NCI-H2029 treated with DMSO at 0.1 percent for 48 hours (cell line): ENCODE data around the gene SRRM2.

Experiments used
- DNase-seq: peaks from one replicate; lab custom pipeline; 2025; lab: John Stamatoyannopoulos, UW

Gene SRRM2

DNA sequence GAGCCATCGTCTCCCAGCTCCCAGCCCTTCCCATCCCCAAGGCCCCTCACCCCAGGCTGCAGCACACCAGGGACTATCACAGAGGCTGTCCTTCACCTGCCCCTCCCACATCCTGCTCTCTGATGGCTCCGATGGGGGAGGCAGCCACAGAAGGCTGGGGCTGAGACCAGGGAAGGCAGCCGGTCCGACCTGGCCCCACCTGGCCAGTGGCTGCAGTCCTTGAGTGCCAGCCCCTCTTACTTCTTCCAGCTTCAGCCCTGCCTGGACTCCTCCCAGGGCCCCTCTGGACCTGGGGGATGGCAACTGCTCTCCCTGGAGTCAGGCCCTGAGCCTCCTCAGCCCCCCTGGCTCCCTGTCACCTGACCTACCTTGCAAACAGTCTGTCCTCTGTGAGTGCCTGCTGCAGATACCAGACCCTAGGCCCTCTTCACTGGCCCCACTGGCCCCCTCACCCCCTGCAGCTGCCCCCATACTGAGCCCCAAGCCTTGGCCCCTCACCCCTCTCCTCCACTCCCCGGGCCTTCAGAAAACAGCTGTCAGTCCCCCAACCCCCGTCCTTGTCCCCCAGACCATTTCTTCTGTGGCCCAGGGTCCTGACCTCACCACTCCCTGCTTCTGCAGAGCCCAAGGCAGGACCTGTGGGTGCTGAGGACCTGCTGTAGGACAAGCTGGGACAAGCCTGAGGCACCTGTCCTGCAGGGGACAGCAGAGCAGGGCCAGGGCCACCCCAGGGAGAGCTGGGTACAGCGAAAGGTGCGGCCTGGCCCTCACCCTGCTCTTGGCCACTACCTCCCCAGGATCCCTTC, 12.6 kb upstream of the SRRM2 start:
- no peak for DNase-seq

DNA sequence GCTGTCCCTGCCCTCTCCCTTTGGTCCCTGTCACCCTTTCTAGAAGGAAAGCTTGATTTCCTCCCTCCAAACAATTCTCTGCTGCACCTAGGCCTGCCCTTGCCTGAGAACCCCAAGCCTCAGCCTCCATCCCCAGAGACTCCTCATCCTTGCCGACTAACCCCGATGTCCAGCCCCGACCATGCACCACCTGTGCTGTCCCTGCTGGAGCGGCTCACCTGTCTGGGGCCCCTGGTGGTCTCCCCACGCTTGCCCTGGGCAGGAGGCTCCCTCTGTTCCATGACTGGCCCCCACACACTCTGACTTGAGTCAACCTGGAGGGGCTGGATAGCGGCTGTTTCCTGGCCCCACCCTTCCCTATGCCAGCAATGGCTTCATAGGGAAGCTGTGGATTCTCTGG, 12.0 kb upstream of the SRRM2 start:
- no peak for DNase-seq

DNA sequence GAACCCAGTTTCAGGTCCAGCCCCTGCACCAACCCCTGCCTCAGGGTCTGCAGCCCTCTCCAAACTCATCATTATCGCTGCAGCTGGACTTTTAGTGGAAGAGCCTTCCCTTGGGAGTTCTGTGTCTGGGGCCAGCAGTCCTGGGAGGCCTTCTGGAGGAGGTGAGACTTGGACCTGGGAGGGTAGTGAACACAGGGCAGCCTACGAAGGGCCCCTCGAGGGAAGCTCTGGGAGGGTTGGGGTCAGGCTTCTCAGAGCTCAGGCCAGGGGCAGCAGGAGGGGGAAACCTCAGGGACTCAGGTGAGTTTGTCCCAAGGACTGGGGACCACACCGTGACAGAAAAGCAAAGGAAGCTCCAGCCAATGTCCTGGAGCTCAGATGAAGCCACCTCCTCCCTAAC, 11.3 kb upstream of the SRRM2 start:
- no peak for DNase-seq

DNA sequence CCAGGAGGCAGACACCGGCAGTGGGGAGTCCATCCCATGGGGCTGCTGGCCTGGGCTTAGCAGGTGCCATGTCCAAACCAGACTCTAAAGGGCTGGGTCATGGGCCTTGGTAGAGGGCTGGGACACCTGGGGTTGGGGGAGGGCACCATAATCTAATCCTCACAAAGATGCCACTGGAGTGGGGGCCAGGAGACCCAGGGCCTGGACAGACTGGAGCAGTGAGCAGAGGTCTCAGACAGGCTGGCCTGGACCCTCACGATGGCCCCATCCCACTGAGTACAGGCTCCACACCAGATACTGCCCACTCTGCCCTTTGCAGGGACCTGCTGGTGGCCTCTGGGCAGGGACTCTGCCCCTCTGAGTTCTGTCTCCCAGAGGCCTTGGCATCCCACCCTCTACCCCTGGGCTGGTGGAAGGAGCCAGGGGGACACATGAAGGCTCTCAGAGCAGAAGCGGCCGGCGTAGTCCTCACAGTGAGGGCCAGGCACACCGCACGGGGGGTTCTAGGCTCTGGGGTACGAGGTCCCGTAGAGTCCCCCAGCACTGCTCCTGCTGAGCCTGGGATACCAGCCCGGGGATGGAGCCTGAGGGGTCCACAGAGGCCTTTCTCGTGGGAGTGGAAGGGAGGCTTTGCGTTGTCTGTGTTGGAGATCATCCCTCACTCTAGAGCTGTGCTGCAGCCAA, 10.0 kb upstream of the SRRM2 start:
- no peak for DNase-seq

DNA sequence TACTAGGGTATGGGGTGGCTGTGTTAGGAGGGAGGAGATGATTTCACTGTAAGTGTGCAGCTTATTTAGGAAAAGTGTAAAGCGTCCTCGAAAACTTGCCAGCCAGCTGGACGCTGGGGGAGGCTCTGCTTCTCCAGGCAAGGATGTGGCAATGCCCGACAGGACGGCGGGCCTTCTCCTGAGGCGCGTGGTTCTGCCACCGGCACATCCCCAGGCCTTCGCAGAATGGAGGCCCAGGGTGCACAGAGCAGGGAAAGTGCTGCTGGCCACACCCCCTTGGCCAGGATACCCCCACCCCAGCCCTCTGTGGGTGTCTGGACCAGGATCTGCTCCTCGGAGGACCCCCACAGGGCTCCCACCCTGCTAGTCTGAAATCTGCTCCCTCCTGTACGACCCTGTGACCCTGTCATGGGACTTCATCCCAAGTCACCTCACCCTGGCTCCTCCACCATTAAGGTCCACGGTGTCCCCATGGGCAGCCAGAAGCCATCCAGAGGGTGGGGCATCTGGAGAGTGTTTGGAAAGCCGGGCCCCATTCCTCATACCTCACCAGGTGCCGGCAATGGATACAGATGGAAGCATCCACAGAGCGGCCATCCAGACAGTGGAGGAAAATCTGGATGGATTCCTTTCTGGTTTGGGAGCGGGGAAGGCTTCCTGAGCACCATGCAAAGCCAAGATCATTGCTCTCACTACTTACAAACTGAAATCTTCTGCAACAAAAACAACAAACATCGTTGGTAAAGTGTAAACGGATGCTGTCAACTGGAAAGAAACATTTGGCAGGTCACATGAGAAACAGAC, 9.2 kb upstream of the SRRM2 start:
- no peak for DNase-seq

DNA sequence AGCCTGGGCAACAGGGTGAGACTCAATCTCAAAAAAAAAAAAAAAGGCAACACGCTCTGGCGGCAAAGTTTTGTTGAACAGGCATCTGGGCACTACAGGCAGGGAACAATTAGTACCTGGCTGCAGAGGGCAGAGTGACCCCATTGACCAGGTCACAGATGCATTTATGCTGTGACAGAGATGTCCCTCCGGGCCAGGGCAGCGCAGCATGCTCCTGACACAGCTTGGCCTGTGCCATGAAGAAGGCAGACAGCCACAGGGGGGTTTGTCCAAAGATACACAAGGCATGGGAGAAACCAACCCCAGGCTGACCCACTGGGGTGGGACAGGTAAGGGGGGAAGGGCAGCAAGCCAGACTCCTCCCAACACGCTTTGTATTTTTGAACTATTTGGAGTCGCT, 7.7 kb upstream of the SRRM2 start:
- DNase-seq = no peak

DNA sequence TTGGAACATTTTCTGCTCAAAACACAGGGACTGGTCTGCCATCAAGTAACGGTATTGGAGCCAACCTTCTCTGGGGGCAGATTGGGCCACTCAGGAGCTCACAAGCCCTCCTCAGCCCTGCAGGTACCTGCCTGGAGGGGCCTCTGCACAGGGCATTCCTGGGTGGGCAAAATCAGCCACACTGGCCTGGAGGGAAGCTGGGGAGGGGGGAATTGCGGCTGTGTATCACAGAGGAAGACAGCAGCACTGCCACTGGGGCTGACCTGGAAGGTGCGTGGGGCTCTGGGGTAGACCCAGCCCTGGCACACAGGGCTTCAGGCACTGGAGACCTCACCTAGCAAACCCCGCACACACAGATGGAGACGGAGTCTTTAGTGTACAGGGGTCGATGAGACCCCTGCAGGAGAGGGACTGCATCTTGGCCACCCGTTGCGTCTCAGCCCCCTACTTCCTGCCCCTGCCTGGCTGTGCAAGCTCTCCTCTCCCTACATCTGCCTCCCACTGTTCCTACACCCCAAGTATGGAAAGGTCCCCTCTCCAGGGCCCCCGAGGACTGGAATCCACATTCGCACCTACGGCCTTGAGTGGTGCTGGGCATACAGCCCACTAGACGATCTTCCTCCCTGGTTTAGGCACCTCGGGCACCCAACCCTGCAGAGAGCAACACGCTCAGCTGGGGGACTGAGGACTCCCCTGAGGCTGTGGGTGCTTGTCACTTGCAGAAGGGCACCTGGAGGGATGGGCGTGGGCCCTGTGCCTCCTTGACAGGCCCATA, 7.1 kb upstream of the SRRM2 start:
- DNase-seq = no peak

DNA sequence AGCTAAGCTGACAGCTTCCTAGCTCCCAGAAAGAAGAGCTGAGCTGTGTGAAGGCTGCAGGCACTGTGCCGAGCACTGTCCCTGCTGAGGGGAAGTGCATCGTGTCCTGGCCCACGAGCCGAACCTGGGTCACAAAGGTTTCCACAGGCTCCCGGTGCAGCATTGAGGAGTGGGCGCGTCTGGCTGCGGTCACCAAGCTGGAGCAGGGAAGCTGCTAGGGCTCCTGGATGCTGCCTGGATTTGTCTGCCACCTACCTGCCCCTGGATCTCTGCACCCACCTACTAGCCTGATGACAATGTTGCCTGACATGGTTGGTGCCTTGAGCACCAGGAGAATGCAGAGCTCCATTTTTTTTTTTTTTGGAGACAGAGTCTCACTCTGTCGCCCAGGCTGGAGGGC, 6.5 kb upstream of the SRRM2 start:
- DNase-seq = no peak

DNA sequence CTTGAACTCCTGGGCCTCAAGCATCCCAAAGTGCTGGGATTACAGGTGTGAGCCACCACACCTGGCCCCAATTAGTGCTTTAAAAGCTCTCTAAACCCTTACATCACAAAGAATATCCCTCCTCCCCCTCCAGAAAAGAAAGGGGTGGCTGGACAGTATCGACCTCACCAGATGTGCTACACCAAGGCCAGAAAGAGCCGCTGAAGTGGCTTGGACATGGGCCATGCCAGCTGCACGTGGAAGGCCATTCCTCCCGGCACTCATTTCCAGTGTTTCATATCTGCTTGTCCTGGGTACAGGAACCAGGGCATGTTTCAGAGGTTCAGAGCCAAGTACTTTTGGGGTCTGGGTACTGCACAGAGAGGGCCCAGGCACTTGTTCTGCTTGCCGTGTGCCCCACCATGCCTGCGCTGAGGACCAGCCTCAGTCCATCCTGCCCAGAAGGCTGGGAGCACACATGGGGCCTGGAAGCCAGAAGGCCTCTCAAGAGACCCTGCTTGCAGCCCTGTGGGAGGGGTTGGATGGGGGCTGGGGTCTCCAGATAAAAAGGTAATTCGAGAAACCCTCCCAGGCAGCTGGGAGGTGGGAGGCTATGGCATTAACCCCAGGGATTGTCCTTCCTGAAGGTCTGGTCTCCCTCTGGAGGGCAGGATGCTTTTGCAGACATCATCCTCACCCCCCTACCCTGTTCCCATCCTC, 3.5 kb upstream of the SRRM2 start:
- DNase-seq = peak; percentile 91

DNA sequence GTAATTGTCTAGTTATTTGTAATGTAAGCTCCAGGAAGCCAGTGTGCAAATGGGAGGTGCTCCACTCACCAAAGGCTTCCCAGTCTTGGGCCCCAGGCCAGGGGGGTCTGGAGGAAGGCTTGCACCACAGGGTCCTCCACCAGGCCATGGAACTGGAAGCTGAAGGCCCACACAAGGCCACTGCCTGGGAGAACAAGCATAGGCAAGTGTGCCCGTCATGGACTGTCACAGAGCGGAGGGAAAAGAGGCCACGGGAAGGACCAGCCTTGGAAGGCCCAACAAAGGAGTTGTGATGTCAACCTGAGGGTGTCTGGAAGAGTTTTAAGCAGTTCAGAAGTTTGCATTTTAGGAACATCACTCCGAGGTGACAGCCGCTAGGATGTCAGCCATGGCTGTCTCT, 3.0 kb upstream of the SRRM2 start:
- no peak for DNase-seq

DNA sequence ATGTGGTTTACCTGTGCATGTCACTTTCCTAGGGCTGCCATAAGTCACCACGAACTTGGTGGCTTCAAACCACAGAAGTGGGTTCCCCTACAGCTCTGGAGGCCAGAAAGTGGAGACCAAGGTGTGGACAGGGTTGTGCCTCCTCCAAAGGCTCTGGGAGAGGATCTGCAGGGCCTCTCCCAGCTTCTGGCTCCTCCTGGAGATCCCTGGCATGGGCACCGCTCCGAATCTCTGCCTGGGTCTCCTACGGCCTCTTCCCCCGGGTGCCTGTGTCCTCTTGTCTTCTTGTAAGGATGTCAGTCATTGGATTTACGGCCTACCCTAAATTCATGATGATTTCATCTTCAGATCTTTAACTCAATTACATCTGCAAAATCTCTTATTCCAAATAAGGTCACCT, 2.5 kb upstream of the SRRM2 start:
- no peak for DNase-seq

DNA sequence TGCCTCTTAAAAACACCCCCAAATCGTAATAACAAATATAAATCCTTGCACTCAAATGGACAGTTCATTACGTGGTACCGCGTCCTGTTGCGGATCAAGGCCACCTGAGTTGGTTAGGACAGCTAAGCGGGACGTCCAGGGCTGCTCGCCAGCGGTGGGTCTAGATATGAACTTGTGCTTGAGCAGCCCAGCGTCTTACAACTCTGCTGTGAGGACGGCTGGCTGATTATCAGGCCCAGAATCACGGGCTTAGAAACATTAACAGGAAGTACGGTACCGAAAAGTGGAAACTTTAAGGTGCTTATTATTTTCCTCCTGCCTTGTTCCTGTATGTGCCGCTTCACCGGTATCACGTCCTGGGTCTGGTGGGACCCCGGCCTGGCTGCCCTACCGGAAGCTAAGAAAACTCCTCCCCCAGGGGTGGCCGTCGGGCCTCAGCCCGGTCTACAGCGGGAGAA, 832 bp upstream of the SRRM2 start:
- DNase-seq = no peak

DNA sequence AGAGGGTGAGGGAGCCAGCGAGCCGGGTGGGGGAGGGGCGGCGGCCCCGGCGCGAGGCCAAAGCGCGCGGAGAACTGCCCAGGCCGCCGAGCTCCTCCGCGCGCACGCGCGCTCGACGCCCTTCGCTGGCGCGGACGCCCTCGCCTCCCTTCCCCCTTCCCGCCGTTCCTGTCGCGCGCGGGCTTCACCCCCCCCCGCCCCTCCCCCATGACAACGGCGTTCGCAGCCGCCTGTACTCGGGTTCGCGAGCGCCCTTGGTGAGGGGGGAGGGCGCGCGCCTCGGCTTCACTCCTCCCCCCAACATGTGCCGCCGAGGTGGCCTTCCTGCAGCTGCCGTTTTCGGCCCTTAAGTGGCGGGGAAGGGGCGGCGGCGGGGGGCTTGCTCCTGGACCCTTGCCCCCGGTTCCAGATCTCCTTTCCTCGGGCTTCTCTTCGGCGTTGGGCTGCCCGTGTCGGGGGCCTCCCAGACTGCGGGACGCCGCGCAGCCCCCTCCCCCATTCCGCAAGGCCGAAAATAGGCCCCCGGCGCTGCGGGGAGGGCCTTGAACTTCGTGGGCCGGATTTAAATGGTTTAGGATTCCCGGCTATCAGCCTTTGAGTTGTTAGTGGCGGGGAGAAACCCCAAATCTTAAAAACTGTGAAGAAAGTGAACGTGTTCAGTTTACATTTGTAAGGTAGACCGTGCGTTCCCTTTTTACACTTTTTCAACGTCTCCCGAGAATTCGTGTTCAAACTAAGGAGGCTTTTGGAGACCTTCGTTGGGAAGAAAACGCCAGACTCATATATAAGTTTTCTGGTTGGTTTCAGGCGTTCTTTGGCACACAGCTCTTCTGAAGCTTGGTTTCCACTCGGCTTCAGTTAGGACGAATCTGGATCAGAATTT, 653 bp downstream of the SRRM2 start:
- peak; percentile 24 for DNase-seq

DNA sequence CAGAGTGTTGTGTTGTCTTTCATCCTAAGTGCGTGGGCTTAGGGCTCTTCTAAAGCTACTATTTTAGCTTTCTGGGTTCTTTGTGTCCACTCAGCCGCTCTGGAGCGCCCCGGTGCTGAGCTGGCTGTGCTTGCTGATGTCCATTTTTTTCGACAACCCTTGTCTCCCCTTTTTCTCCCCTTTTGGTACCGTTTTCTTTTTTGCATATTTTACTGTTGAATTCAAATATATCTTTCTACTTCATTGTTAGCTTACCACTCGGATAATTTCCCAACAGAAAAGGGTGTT, 1.2 kb downstream of the SRRM2 start:
- no peak for DNase-seq

DNA sequence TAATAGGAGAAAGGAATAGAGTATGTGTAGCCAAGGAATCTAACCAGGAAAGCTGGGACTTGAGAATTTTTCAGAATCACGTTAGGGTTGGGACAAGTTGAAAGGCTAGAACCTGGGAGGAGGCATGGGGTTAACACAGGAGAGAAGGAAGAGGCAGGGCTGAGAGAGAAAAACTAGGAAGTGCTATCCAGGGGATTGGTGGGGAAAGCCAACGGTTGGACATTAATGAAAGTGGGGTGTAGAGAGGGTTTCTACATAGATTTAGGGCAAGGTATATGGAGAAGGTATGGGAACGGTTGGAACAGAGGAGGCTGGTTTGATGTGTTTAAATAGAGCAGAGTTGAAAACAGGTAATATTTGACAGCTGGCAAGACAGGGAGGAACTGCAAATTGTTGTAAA, 2.7 kb downstream of the SRRM2 start:
- DNase-seq = no peak

DNA sequence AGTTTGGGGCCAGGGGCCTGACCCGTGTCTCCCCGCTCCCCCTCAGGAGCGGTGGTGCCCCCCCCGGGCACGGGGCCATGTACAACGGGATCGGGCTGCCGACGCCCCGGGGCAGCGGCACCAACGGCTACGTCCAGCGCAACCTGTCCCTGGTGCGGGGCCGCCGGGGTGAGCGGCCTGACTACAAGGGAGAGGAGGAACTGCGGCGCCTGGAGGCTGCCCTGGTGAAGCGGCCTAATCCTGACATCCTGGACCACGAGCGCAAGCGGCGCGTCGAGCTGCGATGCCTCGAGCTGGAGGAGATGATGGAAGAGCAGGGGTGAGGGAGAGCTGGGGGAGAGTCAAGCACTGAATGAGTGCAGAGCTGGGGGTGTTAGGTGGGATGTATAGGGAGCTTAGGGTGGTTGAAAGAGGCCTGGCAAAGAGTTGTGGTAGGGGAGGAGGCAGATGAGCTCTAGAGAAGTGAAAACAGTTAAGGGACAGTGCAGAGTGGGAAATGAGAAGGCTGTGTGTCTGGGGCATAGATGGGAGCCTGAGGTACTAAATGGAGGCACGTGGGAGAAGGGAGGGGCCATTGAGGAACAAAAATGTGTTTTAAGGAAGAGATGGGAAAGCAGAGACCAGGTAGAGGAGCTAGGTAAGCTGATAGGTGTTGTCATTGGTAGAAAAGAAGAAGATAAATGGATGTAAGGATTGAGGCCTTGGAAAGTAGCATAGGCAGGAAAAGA, 4.0 kb downstream of the SRRM2 start:
- DNase-seq = no peak

DNA sequence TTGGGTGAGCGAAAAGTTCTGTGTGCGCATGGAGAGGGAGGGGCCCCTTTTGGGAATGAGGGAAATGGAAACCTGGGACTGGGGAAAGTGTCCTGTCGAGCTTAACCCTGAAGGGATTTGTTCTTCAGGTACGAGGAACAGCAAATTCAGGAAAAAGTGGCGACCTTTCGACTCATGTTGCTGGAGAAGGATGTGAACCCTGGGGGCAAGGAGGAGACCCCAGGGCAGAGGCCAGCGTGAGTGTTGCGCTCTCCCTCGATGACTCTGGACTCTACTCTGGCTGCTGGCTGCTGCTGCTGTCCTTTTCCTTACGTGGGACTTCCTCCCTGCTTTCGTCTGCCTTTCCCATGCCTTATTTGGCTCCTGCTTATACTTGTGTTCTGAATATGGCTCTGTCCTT, 4.9 kb downstream of the SRRM2 start:
- DNase-seq = no peak

DNA sequence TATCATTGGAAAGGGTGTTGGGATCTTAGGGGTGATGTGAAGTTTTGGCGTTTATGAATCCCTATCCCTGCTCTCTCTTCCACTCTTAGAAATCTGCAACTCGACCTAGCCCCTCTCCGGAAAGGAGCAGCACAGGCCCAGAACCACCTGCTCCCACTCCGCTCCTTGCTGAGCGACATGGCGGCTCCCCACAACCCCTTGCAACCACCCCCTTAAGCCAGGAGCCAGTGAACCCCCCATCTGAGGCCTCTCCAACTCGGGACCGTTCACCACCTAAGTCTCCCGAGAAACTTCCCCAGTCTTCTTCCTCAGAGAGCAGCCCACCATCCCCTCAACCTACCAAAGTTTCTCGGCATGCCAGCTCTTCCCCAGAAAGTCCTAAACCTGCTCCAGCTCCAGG, 9.0 kb downstream of the SRRM2 start:
- no peak for DNase-seq

DNA sequence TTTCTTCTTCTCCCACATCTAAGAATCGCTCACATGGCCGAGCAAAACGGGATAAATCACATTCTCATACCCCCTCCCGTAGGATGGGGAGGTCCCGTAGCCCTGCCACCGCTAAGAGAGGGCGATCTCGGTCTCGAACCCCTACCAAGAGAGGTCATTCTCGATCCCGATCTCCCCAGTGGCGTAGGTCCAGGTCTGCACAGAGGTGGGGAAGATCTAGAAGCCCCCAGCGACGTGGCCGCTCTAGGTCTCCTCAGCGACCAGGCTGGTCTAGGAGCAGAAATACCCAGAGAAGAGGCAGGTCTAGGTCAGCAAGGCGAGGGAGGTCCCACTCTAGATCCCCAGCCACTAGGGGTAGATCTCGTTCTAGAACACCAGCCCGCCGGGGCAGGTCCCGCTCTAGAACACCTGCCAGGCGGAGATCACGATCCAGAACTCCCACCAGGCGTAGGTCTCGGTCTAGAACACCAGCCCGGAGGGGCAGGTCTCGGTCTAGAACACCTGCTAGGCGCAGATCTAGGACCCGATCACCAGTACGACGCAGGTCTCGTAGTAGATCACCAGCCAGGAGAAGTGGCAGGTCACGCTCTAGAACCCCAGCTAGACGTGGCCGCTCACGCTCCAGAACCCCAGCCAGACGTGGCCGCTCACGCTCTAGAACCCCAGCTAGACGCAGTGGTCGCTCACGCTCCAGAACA, 9.6 kb downstream of the SRRM2 start:
- no peak for DNase-seq
